OCI-LY1 (cell line): ENCODE results near the gene EFEMP1.

Source experiments
- H2AFZ ChIP-seq: fragments of 200-600 bp; sonication (generic), shearing (Covaris generic); 2 replicates; pipeline ENCODE4 v1.6.0; 2014; ENCODE audit warnings: antibody characterized with exemption, mild to moderate bottlenecking, low read length
- H3F3A ChIP-seq: fragments of 200-600 bp; sonication (generic), shearing (Covaris generic); 2 replicates; pipeline ENCODE4 v1.6.0; 2014; ENCODE audit warnings: mild to moderate bottlenecking, antibody characterized with exemption, low read length, moderate library complexity; ENCODE audit not compliant: insufficient read depth
- H3K27ac ChIP-seq: fragments of 200-600 bp; sonication (generic); 2 replicates; pipeline ENCODE4 v1.5.1; 2014; ENCODE audit warnings: low read length, mixed run types, mild to moderate bottlenecking, low read depth; ENCODE audit not compliant: poor library complexity, severe bottlenecking
- H3K27me3 ChIP-seq: fragments of 200-600 bp; sonication (generic); 2 replicates; pipeline ENCODE4 v1.6.0; 2014; ENCODE audit warnings: antibody characterized with exemption, mild to moderate bottlenecking, low read length, moderate library complexity; ENCODE audit not compliant: insufficient read depth
- H3K36me3 ChIP-seq: fragments of 200-600 bp; sonication (generic); 2 replicates; pipeline ENCODE4 v1.6.1; 2014; ENCODE audit warnings: mild to moderate bottlenecking, antibody characterized with exemption, low read length, moderate library complexity, mixed read lengths; ENCODE audit not compliant: insufficient read depth
- H3K4me1 ChIP-seq: fragments of 200-600 bp; sonication (generic); 2 replicates; pipeline ENCODE4 v1.5.1; 2014; ENCODE audit warnings: mild to moderate bottlenecking, low read length, moderate library complexity; ENCODE audit not compliant: insufficient read depth, severe bottlenecking
- H3K4me2 ChIP-seq: fragments of 200-600 bp; sonication (generic), shearing (Covaris generic); 2 replicates; pipeline ENCODE4 v1.6.1; 2014; ENCODE audit warnings: low read length
- H3K4me3 ChIP-seq: fragments of 200-600 bp; sonication (generic); 2 replicates; pipeline ENCODE4 v1.5.1; 2014; ENCODE audit warnings: low read length, low read depth, mild to moderate bottlenecking, mixed read lengths; ENCODE audit not compliant: poor library complexity, severe bottlenecking
- H3K79me2 ChIP-seq: fragments of 200-600 bp; shearing (Covaris generic); 2 replicates; pipeline ENCODE4 v1.6.1; 2016; ENCODE audit warnings: mixed run types, low read length, mixed read lengths; ENCODE audit not compliant: insufficient read depth
- H3K9ac ChIP-seq: fragments of 200-600 bp; sonication (generic), shearing (Covaris generic); 2 replicates; pipeline ENCODE4 v1.6.1; 2014; ENCODE audit warnings: mild to moderate bottlenecking, low read length, mixed read lengths
- H3K9me2 ChIP-seq: fragments of 200-600 bp; sonication (generic), shearing (Covaris generic); 2 replicates; pipeline ENCODE4 v1.6.1; 2014; ENCODE audit warnings: low read depth, mild to moderate bottlenecking, low read length, mixed read lengths
- H3K9me3 ChIP-seq: fragments of 200-600 bp; shearing (Covaris generic); 2 replicates; pipeline ENCODE4 v1.6.1; 2014; ENCODE audit warnings: low read length, mixed read lengths
- H4K20me1 ChIP-seq: fragments of 200-600 bp; sonication (generic), shearing (Covaris generic); 2 replicates; pipeline ENCODE4 v1.6.0; 2016; ENCODE audit warnings: mild to moderate bottlenecking, low read length; ENCODE audit not compliant: insufficient read depth
- EZH2 ChIP-seq: fragments of 200-600 bp; sonication (generic), shearing (Covaris generic); IDR thresholded peaks from 2 replicates; pipeline ENCODE4 v1.8.0; 2017; ENCODE audit warnings: borderline replicate concordance, mixed run types, mild to moderate bottlenecking, antibody characterized with exemption, low read length, moderate library complexity, mixed read lengths
- TF ChIP-seq, protein P1 (sequence below): fragments of 200-600 bp; sonication (generic), shearing (Covaris generic); IDR thresholded peaks from 2 replicates; pipeline ENCODE4 v1.5.1; 2017; ENCODE audit warnings: mild to moderate bottlenecking, antibody characterized with exemption, low read length, moderate library complexity, mixed read lengths

EFEMP1 gene

GRCh38 chr2:55882954-55883353 is 40.6 kb downstream of the EFEMP1 start:
- TF ChIP-seq EZH2, result no peak
- TF ChIP-seq, protein P1, sequence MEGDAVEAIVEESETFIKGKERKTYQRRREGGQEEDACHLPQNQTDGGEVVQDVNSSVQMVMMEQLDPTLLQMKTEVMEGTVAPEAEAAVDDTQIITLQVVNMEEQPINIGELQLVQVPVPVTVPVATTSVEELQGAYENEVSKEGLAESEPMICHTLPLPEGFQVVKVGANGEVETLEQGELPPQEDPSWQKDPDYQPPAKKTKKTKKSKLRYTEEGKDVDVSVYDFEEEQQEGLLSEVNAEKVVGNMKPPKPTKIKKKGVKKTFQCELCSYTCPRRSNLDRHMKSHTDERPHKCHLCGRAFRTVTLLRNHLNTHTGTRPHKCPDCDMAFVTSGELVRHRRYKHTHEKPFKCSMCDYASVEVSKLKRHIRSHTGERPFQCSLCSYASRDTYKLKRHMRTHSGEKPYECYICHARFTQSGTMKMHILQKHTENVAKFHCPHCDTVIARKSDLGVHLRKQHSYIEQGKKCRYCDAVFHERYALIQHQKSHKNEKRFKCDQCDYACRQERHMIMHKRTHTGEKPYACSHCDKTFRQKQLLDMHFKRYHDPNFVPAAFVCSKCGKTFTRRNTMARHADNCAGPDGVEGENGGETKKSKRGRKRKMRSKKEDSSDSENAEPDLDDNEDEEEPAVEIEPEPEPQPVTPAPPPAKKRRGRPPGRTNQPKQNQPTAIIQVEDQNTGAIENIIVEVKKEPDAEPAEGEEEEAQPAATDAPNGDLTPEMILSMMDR, result no peak
- Histone ChIP-seq H2AFZ (no peak overlapping the region), H3K9me3 (no peaks in the 10 kb centered on the region), H3K4me1 (no peaks in the 10 kb centered on the region), H3K4me3 (no peak overlapping the region), H3K9ac (no peak overlapping the region), H3K4me2 (no peak overlapping the region), H4K20me1 (no peaks in the 10 kb centered on the region), H3K79me2 (no peaks in the 10 kb centered on the region), H3K9me2 (no peaks in the 10 kb centered on the region), H3K27ac (no peak overlapping the region), H3F3A (no peaks in the 10 kb centered on the region), H3K27me3 (no peaks in the 10 kb centered on the region), H3K36me3 (no peaks in the 10 kb centered on the region)

DNA sequence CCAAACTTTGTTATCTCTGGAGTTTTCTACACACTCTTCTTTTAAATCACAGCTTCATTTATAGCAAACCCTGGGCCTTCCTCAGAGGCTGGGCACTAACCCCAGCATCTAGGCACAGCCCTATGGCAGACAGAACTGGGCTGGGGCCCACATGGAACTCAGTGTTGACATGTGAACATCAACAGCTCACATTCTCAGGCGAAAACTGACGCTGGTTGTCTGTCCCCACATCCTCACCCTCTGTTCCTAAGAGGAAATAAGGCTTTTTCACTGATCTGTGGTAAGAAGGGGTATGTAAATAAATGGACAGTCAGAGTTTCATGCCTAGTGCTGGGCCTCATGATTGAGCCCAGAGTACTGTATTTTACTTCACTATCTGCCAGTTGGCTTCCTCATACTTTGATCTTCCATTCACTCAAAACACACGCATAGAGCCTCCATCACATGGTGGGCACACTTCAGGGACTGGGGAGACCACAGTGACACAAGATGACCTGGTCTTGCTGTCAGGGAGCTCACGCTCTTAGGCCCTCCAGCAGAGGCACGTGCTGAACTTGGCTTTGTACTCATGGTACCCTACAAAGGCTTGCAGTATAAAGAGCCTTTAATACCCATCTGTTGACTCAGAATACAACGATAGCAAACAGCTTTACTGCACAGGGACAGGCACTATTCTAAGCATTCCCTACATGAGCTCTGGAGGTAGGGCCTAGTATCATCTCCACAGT is 43.0 kb downstream of the EFEMP1 start:
- no peaks in the 10 kb centered on the region for H4K20me1 ChIP-seq
- no peak for TF ChIP-seq EZH2
- TF ChIP-seq, protein P1, result no peak
- H3K79me2 ChIP-seq, result no peaks in the 10 kb centered on the region
- no peaks in the 10 kb centered on the region for H3K36me3 ChIP-seq
- H3K27me3 ChIP-seq, result no peaks in the 10 kb centered on the region
- no peaks in the 10 kb centered on the region for H3K4me1 ChIP-seq
- H3K27ac ChIP-seq, result no peak overlapping the region
- H3F3A ChIP-seq, result no peaks in the 10 kb centered on the region
- H2AFZ ChIP-seq, result no peak overlapping the region
- no peak overlapping the region for H3K4me2 ChIP-seq
- H3K4me3 ChIP-seq, result no peak overlapping the region
- H3K9me2 ChIP-seq, result no peaks in the 10 kb centered on the region
- no peaks in the 10 kb centered on the region for H3K9me3 ChIP-seq
- no peak overlapping the region for H3K9ac ChIP-seq

- H3K4me1 ChIP-seq, result no peaks in the 10 kb centered on the region
Observed at GRCh38 chr2:55879976-55880375, 43.6 kb downstream of the EFEMP1 start.

More at GRCh38 chr2:55879976-55880375, 43.6 kb downstream of the EFEMP1 start:
- Histone ChIP-seq H3K4me2 (no peak overlapping the region), H3K9ac (no peak overlapping the region), H3K9me3 (no peaks in the 10 kb centered on the region), H3K4me3 (no peak overlapping the region), H3K9me2 (no peaks in the 10 kb centered on the region), H2AFZ (no peak overlapping the region), H3K79me2 (no peaks in the 10 kb centered on the region), H3K27ac (no peak overlapping the region), H4K20me1 (no peaks in the 10 kb centered on the region), H3K36me3 (no peaks in the 10 kb centered on the region), H3F3A (no peaks in the 10 kb centered on the region), H3K27me3 (no peaks in the 10 kb centered on the region)
- no peak for TF ChIP-seq EZH2
- TF ChIP-seq, protein P1, result no peak
